Endothelial cell (in vitro differentiated cells): ENCODE results near the gene BZW2. TPM values are rescaled to one million over a fixed set of nuclear protein-coding genes. Genes with fewer than 3 reads are reported as not detected.
A peak's percentile ranks its signal among the peaks of the same experiment; 100 is the strongest.

Experiments used
- DNase-seq: peaks from one replicate; pipeline ENCODE4 v3.0.0; 2021; ENCODE audit warnings: low spot score
- H3K27ac Mint-ChIP-seq: one replicate; pipeline ENCODE4 v1.8.0; 2021; ENCODE audit warnings: mixed read lengths, inconsistent platforms; ENCODE audit not compliant: unreplicated experiment
- H3K27me3 Mint-ChIP-seq: one replicate; pipeline ENCODE4 v1.8.0; 2021; ENCODE audit warnings: mild to moderate bottlenecking, moderate library complexity, mixed read lengths, inconsistent platforms; ENCODE audit not compliant: unreplicated experiment
- H3K36me3 Mint-ChIP-seq: one replicate; pipeline ENCODE4 v1.8.0; 2021; ENCODE audit warnings: mild to moderate bottlenecking, low read depth, mixed read lengths, inconsistent platforms; ENCODE audit not compliant: unreplicated experiment
- H3K4me1 Mint-ChIP-seq: one replicate; pipeline ENCODE4 v1.8.0; 2021; ENCODE audit warnings: mild to moderate bottlenecking, mixed read lengths, inconsistent platforms; ENCODE audit not compliant: unreplicated experiment
- H3K4me3 Mint-ChIP-seq: one replicate; pipeline ENCODE4 v1.8.0; 2021; ENCODE audit warnings: mild to moderate bottlenecking, mixed read lengths, inconsistent platforms; ENCODE audit not compliant: unreplicated experiment
- H3K9me3 Mint-ChIP-seq: one replicate; pipeline ENCODE4 v1.8.0; 2021; ENCODE audit warnings: mixed read lengths, inconsistent platforms; ENCODE audit not compliant: unreplicated experiment
- CTCF ChIP-seq: fragments of 200-600 bp; sonication (generic); IDR thresholded peaks from one replicate; pipeline ENCODE4 v1.5.0; 2021; ENCODE audit warnings: antibody characterized with exemption; ENCODE audit not compliant: unreplicated experiment
- total RNA-seq: library from RNA; stranded (reverse); fragmentation: NEBNext Ultra II Directional; extraction: Animal tissue kit (Norgen Biotek cat#: 25700); gene quantifications from one replicate; pipeline ENCODE4 v1.2.1, GENCODE V29; 2021; ENCODE audit not compliant: unreplicated experiment

The BZW2 gene
- total RNA-seq, 1 donor from 2014 or later: 141 TPM

- TF ChIP-seq CTCF: no peak
- Mint-ChIP-seq H3K4me3 (peak overlapping the region; percentile 99), H3K4me1 (peaks cover 48% of the 10 kb centered on the region), H3K27ac (peak overlapping the region; percentile 53), H3K27me3 (peaks cover 18% of the 10 kb centered on the region), H3K36me3 (peaks cover 16% of the 10 kb centered on the region), H3K9me3 (no peaks in the 10 kb centered on the region)
- DNase-seq: no peak
These were observed 1.8 kb upstream of the BZW2 start for GRCh38 chr7:16644157-16644556.

GRCh38 chr7:16644636-16645592 lies 1.1 kb upstream of the BZW2 start:
- peaks cover 54% of the 10 kb centered on the region for H3K4me1 Mint-ChIP-seq
- peak overlapping the region; percentile 99 for H3K4me3 Mint-ChIP-seq
- H3K27ac Mint-ChIP-seq: peak overlapping the region; percentile 98
- peaks cover 16% of the 10 kb centered on the region for H3K36me3 Mint-ChIP-seq
- no peak for TF ChIP-seq CTCF
- no peaks in the 10 kb centered on the region for H3K9me3 Mint-ChIP-seq
- H3K27me3 Mint-ChIP-seq: peaks cover 18% of the 10 kb centered on the region
- peak; percentile 57 for DNase-seq

- no peak for DNase-seq
- no peak for TF ChIP-seq CTCF
- Mint-ChIP-seq H3K36me3 (peaks cover 16% of the 10 kb centered on the region), H3K9me3 (no peaks in the 10 kb centered on the region), H3K4me1 (peaks cover 66% of the 10 kb centered on the region), H3K27me3 (peaks cover 18% of the 10 kb centered on the region), H3K27ac (peak overlapping the region; percentile 55), H3K4me3 (peak overlapping the region; percentile 99)
These were observed 591 bp downstream of the BZW2 start for GRCh38 chr7:16646472-16647072.

GRCh38 chr7:16647435-16647960 lies 1.5 kb downstream of the BZW2 start:
- no peak for DNase-seq
- H3K27ac Mint-ChIP-seq: no peak overlapping the region
- no peak for TF ChIP-seq CTCF
- H3K4me3 Mint-ChIP-seq: peak overlapping the region; percentile 99
- H3K4me1 Mint-ChIP-seq: peaks cover 75% of the 10 kb centered on the region
- H3K27me3 Mint-ChIP-seq: peaks cover 18% of the 10 kb centered on the region
- peaks cover 16% of the 10 kb centered on the region for H3K36me3 Mint-ChIP-seq
- no peaks in the 10 kb centered on the region for H3K9me3 Mint-ChIP-seq
